Activated naive CD8-positive, alpha-beta T cell treated with anti-CD3 and anti-CD28 coated beads, Interleukin-2, amount 10 ng/mL, durations not matched to agents 7 days and 5 days (primary cell): Measurements from ENCODE around the gene CELF2. TPM values are rescaled to one million over a fixed set of nuclear protein-coding genes. Genes with fewer than 3 reads are reported as not detected.

ENCODE experiments used
- ATAC-seq: fragments of 150-1000 bp; cut with Tn5 transposase; one replicate; pipeline ENCODE4 v1.10.0; 2021; ENCODE audit warnings: low read depth, moderate library complexity
- POLR2A ChIA-PET: fragments of 350-600 bp; sonication (Branson Sonifier 250); formaldehyde crosslinking; loops from one replicate; lab custom pipeline; 2021; ENCODE audit warnings: antibody characterized with exemption; lab: Charles Lee
- DNase-seq: peaks from one replicate; pipeline ENCODE4 v3.0.0; 2021
- H3K27ac Mint-ChIP-seq: one replicate; pipeline ENCODE4 v1.8.0; 2022; ENCODE audit warnings: mild to moderate bottlenecking, mixed read lengths
- H3K27me3 Mint-ChIP-seq: one replicate; pipeline ENCODE4 v1.8.0; 2022; ENCODE audit warnings: mild to moderate bottlenecking, moderate library complexity, mixed read lengths
- H3K36me3 Mint-ChIP-seq: one replicate; pipeline ENCODE4 v1.8.0; 2021; ENCODE audit warnings: mild to moderate bottlenecking, mixed read lengths
- H3K4me1 Mint-ChIP-seq: one replicate; pipeline ENCODE4 v1.8.0; 2021; ENCODE audit warnings: mixed read lengths
- H3K4me3 Mint-ChIP-seq: one replicate; pipeline ENCODE4 v1.8.0; 2022; ENCODE audit warnings: mild to moderate bottlenecking, moderate library complexity, mixed read lengths
- H3K9me3 Mint-ChIP-seq: one replicate; pipeline ENCODE4 v1.8.0; 2021; ENCODE audit warnings: mixed read lengths
- total RNA-seq, 2 experiments: library from RNA; stranded (reverse); gene quantifications; one replicate each; pipeline ENCODE4 v1.2.3, GENCODE V29; 2021

Gene CELF2
- total RNA-seq, 2 experiments from 2014 or later, result 168 TPM

DNA sequence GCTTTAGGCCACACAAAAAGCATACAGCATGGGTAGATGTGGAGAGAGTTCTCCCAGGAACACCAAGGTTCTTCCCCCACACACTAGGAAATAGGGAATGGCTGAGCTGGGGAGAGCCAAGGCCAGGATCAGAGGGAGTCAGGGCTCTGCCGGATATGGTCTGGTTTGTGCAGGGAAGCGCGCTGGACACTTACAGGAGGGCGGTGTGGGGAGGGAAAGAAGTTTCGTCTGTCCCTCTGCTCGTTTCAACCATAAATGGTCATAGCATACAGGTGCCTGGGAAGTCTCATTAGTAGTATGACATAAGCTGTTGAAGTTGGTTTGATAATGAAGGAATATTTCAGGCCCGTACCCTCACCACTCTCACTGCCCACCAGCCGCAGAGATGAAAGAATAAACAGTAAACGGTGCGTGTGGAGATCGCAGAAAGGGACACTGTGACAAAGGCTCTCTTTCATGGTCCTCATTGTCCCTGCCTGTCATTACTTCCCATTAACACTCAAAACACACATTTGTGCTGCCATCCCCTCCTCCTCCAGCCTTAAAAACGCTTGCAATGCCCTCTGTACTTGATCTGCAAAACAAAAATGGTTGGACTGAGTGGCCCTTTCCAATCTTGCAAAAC, 207.2 kb downstream of the CELF2 start:
- Mint-ChIP-seq H3K27ac (peak overlapping the region; percentile 55), H3K36me3 (peaks cover 55% of the 10 kb centered on the region), H3K4me3 (no peak overlapping the region), H3K9me3 (no peaks in the 10 kb centered on the region), H3K4me1 (peaks cover 74% of the 10 kb centered on the region), H3K27me3 (no peaks in the 10 kb centered on the region)
- no peak for DNase-seq
- ATAC-seq, result no peak
- POLR2A ChIA-PET, result interaction anchor here (2.6 kb wide), 1 partner anchor 45 kb away, joined by 22 read pairs; no protein-coding TSS in a partner anchor

DNA sequence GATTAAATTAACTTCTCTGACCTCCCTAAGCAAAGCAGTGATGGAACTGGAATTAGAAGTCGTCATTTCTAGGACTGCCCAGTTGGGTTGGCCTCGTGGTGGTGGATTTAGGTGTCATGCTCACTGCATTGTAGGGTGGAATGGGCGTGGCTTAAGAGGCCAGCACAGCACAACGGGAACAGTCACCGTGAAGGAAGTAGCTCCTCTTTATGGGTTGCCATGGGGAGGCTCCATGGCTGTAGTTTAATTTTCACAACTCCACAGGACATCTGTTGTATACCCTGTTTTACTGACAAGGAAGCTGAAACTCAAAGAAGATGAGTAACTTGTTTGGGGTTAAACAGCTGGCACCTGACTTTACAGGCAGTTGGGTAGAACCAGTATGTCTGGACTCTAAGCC, 208.3 kb downstream of the CELF2 start:
- Mint-ChIP-seq H3K36me3 (peaks cover 52% of the 10 kb centered on the region), H3K4me1 (peaks cover 75% of the 10 kb centered on the region), H3K27ac (peak overlapping the region; percentile 84), H3K4me3 (peak overlapping the region; percentile 66), H3K9me3 (no peaks in the 10 kb centered on the region), H3K27me3 (no peaks in the 10 kb centered on the region)
- DNase-seq (no peak), ATAC-seq (peak; percentile 70)
- POLR2A ChIA-PET, result interaction anchor here (0.6 to 2.6 kb wide), 10 partner anchors 9 to 60 kb away, joined by 3 to 22 read pairs (median 5); no protein-coding TSS in a partner anchor

DNA sequence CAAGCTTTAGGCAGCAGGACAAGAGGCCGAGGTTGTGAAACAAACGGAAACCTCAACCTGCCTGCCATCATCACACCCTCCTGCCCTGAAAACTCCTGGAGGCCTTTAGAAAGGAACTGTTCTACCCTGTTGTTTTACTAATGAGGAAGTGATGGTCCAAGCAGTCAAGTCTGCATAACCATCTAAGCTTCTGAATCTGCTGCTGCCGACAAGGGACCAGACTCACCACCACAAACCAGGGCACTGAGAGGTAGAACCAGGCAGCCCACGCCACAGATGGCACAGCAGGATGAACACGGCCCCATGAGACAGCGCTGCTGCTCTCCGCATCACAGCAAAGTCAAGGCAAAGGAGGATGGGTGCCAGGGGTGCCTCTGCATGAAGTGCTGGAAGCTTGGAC, 209.4 kb downstream of the CELF2 start:
- Mint-ChIP-seq H3K9me3 (no peaks in the 10 kb centered on the region), H3K4me1 (peaks cover 75% of the 10 kb centered on the region), H3K27ac (peak overlapping the region; percentile 84), H3K27me3 (no peaks in the 10 kb centered on the region), H3K36me3 (peaks cover 53% of the 10 kb centered on the region), H3K4me3 (peak overlapping the region; percentile 66)
- ATAC-seq (peak; percentile 17), DNase-seq (no peak)
- POLR2A ChIA-PET, result interaction anchor here (0.7 to 2.6 kb wide), 13 partner anchors 9 to 1179 kb away, joined by 3 to 22 read pairs (median 4); no protein-coding TSS in a partner anchor

DNA sequence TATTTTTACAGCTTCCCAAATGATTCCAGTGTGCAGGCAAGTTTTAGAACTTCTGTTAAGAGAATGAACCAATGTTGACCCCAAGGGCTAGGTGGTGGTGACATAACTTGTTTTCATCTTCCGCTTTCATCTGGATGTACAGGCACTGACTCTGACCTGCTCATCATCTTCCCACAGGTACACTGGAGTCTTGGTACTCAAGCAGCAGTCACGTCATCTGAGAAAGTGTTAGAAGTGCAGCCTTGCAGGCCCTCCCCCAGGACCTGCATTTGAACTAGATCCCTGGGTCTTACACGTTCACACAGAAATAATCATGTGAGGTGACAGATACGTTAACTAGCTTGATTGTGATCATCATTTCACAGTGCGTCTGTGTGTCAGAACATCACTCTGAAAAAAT, 212.2 kb downstream of the CELF2 start:
- H3K36me3 Mint-ChIP-seq, result peaks cover 56% of the 10 kb centered on the region
- POLR2A ChIA-PET, result interaction anchor here (0.7 kb wide), 1 partner anchor 27 kb away, joined by 4 read pairs; no protein-coding TSS in a partner anchor
- no peaks in the 10 kb centered on the region for H3K27me3 Mint-ChIP-seq
- H3K4me1 Mint-ChIP-seq, result peaks cover 78% of the 10 kb centered on the region
- no peak overlapping the region for H3K4me3 Mint-ChIP-seq
- no peaks in the 10 kb centered on the region for H3K9me3 Mint-ChIP-seq
- no peak for ATAC-seq
- H3K27ac Mint-ChIP-seq, result peak overlapping the region; percentile 54
- no peak for DNase-seq

DNA sequence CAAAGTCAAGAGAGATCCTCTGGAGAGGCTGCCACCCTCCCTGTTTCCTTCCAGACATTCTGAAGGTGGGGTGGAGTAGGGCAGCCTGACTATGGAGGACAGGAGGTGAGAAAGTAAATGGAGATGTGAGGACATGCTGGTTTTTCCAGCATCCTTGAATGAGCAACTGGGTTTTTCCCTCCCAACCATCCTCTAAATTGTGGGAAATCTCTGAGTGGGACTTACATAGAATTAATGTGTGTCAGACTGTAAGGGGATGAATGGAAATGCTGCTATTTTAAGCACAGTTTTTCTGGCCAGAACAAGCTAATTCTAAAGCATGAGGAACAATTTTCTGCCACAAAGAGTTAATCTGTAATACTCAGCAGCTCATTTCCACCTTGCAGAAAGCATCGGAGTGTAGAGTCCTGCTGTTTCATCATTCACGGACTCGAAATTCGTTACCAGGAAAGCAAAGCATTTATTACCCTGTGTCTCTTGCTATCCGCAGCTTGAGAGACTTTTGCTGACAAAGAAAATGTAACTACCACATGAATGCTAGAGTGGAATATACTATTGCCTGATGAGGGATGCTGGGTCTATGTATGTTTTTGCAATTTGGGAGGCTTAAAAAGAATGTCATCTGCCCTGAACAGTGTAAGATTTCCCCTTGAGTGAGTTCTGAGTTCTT, 213.0 kb downstream of the CELF2 start:
- H3K36me3 Mint-ChIP-seq, result peaks cover 61% of the 10 kb centered on the region
- POLR2A ChIA-PET, result interaction anchor here (1.7 kb wide), 1 partner anchor 66 kb away, joined by 7 read pairs; no protein-coding TSS in a partner anchor
- H3K4me3 Mint-ChIP-seq, result no peak overlapping the region
- no peaks in the 10 kb centered on the region for H3K9me3 Mint-ChIP-seq
- ATAC-seq (no peak), DNase-seq (no peak)
- H3K27ac Mint-ChIP-seq, result peak overlapping the region; percentile 19
- no peaks in the 10 kb centered on the region for H3K27me3 Mint-ChIP-seq
- peaks cover 78% of the 10 kb centered on the region for H3K4me1 Mint-ChIP-seq

DNA sequence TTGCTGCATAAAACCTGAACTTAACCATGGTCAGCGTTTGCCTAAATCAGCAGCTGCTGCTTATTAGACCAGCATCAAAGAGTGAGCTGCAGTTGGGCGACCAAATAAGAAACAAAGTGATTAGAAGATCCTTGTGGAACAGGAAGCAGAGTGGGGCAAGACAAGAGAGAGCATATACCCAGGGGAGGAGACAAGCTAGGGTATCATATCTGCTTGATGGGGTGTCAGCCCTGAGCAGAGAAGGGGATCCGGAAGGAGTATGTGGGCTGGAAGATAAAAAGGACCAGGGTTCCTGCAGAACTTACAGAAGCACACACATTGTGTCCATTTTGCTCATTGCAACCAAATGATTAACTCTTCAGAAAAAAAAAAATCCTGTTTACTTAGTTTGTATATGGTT, 213.6 kb downstream of the CELF2 start:
- Mint-ChIP-seq H3K4me1 (peaks cover 79% of the 10 kb centered on the region), H3K27me3 (no peaks in the 10 kb centered on the region), H3K4me3 (peak overlapping the region; percentile 0), H3K36me3 (peaks cover 62% of the 10 kb centered on the region), H3K9me3 (no peaks in the 10 kb centered on the region), H3K27ac (peak overlapping the region; percentile 18)
- POLR2A ChIA-PET, result interaction anchor here (1.7 kb wide), 1 partner anchor 66 kb away, joined by 7 read pairs; no protein-coding TSS in a partner anchor
- DNase-seq (no peak), ATAC-seq (no peak)

DNA sequence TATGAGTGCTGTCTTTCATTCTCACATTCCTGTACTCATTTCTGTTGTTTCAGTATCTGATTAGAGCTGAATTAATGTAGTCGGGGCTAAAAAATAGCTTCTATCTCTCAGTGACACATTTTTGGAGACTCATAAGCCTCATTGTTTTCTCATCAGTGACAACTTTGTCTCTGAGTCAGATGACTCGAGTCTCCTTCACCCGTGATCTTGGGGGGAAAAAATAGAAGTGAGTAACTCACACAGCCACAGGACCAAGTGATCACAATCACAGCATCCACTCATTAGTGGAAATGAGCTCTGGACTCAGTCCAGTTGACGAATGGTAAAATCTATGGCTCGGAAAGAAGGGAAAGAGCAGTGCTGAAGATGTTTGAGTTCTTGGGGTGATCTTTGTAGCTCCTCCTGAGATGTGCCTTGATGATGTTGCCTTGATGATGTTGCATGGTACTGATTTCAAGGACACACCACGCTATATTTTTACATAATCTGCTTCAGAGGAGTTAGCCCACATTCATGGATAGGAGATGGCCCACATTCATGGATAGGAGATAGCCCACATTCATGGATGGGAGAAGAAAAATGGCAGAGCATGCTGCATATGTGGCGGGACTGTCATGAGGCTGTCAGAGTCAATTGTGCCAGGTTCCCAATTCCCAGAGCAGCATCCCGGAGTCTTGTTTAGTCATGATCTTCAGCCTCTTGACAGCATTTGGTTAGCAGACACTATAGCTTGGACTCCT, 214.7 kb downstream of the CELF2 start:
- Mint-ChIP-seq H3K36me3 (peaks cover 65% of the 10 kb centered on the region), H3K4me3 (no peak overlapping the region)
- POLR2A ChIA-PET, result no interaction called here

DNA sequence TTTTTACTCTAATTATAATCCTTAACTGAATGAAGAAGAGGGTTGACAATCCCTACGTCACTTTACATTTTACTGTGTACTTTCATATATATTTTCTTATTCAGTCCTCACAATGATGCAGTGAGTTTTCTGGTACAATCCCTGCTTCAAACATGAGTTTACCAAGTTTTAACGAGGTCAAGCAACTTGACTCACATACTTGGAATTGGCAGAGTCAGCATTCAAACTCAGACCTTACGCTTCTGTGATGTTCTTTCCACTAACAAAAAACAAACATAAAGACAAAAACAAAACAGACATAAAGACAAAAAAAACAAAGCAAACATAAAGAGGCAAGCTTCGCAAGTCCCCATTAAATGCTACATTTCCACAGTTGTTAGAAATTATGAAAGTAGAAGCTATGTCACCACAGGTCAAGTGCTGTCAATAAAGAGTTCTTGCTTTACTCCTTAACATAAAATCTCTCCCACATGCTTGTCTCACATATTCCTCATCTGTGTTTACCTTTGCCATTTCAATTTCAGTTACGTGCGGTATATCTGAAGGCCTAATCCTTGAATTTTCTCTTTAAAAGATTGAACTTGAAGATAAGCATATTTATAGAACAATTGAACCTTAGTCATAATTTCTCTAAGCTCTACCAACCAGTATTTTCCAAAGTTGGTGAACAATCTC, 217.3 kb downstream of the CELF2 start:
- ATAC-seq, result no peak
- DNase-seq, result no peak
- Mint-ChIP-seq H3K27ac (peak overlapping the region; percentile 67), H3K4me3 (peak overlapping the region; percentile 37), H3K4me1 (peaks cover 73% of the 10 kb centered on the region), H3K36me3 (peaks cover 55% of the 10 kb centered on the region), H3K27me3 (no peaks in the 10 kb centered on the region), H3K9me3 (no peaks in the 10 kb centered on the region)
- POLR2A ChIA-PET, result interaction anchor here (1.3 to 1.8 kb wide), 2 partner anchors 8 to 25 kb away, joined by 4 to 16 read pairs; no protein-coding TSS in a partner anchor

More for the DNA sequence above, 214.7 kb downstream of the CELF2 start:
- H3K4me1 Mint-ChIP-seq, result peaks cover 79% of the 10 kb centered on the region
- H3K27me3 Mint-ChIP-seq, result no peaks in the 10 kb centered on the region
- ATAC-seq (no peak), DNase-seq (no peak)
- H3K9me3 Mint-ChIP-seq, result no peaks in the 10 kb centered on the region
- H3K27ac Mint-ChIP-seq, result peak overlapping the region; percentile 65

DNA sequence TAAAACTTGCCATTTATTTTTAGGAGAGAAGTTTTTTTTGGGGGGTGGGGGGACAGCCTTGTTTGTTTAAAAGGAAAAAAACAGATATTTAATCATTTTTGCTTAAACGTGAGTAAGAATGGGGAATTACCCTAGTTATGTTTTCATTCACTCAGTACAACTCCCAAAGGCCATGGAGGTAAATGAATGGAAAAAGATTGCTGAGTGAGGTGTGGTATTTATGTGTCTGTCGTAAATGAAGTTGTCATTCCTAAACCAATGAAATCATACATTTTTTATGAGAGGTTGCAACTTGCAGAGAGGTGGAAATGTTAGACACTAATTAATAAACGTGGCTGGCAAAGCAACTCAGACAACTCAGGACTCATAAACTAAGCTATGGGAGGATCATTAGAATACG, 218.1 kb downstream of the CELF2 start:
- H3K27me3 Mint-ChIP-seq, result no peaks in the 10 kb centered on the region
- H3K9me3 Mint-ChIP-seq, result no peaks in the 10 kb centered on the region
- peak overlapping the region; percentile 56 for H3K4me3 Mint-ChIP-seq
- DNase-seq (no peak), ATAC-seq (peak; percentile 5)
- peak overlapping the region; percentile 84 for H3K27ac Mint-ChIP-seq
- peaks cover 59% of the 10 kb centered on the region for H3K36me3 Mint-ChIP-seq
- POLR2A ChIA-PET, result interaction anchor here (1.0 to 1.8 kb wide), 3 partner anchors 9 to 57 kb away, joined by 4 to 16 read pairs (median 6); no protein-coding TSS in a partner anchor
- peaks cover 74% of the 10 kb centered on the region for H3K4me1 Mint-ChIP-seq

DNA sequence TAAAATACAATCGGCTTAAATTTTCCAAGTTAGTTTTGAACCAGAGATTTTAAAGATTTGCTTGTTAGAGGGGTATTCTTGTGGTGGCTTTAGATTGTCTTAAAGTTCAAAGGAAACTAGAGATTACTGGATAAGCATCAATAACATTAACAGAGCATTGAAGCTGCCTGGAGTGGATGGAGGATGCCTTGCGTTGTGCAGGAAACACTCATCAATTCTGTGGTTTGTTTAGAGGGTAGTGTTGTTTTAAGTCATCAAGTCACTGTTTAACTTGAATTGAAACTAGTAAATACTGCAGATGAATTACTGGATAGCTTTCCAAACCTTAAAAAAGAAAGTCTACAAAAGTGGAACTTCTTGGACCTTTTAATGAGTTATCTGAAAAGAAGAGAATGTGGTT, 218.6 kb downstream of the CELF2 start:
- peak overlapping the region; percentile 84 for H3K27ac Mint-ChIP-seq
- peak; percentile 80 for ATAC-seq
- peaks cover 71% of the 10 kb centered on the region for H3K4me1 Mint-ChIP-seq
- H3K36me3 Mint-ChIP-seq, result peaks cover 55% of the 10 kb centered on the region
- H3K9me3 Mint-ChIP-seq, result no peaks in the 10 kb centered on the region
- H3K4me3 Mint-ChIP-seq, result peak overlapping the region; percentile 56
- H3K27me3 Mint-ChIP-seq, result no peaks in the 10 kb centered on the region
- POLR2A ChIA-PET, result interaction anchor here (0.9 to 1.8 kb wide), 5 partner anchors 10 to 90 kb away, joined by 3 to 16 read pairs (median 4); no protein-coding TSS in a partner anchor
- no peak for DNase-seq

DNA sequence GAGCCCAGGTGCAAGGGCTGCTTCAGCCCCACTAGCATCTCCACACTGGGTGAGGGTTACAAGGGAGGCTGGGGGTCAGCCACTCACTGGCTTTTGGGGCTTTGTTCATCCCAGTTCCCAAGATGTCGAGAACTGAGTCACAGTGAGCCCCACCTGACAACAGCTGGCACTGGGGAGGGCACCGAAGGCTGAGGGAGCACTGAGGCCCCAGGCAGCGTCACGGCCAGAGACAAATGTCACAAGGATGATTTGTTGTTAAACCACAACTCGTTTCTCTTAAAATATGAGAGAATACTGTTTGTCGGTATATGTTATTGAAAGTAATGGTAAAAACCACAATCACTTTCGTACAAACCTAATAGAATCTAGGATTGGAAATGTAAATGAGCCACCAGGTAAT, 219.9 kb downstream of the CELF2 start:
- Mint-ChIP-seq H3K27ac (peak overlapping the region; percentile 84), H3K27me3 (no peaks in the 10 kb centered on the region), H3K4me1 (peaks cover 75% of the 10 kb centered on the region), H3K9me3 (no peaks in the 10 kb centered on the region), H3K36me3 (peaks cover 52% of the 10 kb centered on the region), H3K4me3 (no peak overlapping the region)
- no peak for ATAC-seq
- POLR2A ChIA-PET, result interaction anchor here (1.2 to 1.4 kb wide), 2 partner anchors 12 to 91 kb away, joined by 3 read pairs; no protein-coding TSS in a partner anchor
- no peak for DNase-seq

DNA sequence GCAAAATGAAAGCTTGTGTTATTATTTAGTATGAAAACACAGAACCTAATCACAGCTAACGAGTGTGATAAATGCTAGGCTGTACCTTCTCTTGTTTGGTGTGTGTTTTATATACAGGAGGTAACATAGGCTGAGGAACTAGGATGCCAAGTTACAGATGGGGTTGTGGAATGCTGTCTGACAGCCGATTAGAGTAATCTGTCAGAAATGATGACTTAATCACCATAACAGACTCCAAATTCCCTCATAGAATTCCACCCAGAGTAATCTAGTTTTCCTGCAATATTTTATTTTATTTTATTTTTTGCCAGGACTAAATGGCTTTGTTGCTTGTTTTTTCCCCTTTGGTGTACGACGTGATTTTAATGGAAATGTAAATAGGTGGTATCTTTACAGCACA, 221.2 kb downstream of the CELF2 start:
- ATAC-seq (no peak), DNase-seq (no peak)
- Mint-ChIP-seq H3K27ac (no peak overlapping the region), H3K36me3 (peaks cover 49% of the 10 kb centered on the region), H3K9me3 (no peaks in the 10 kb centered on the region), H3K4me1 (peaks cover 72% of the 10 kb centered on the region), H3K4me3 (no peak overlapping the region), H3K27me3 (no peaks in the 10 kb centered on the region)
- POLR2A ChIA-PET, result interaction anchor here (1.3 kb wide), 1 partner anchor 67 kb away, joined by 3 read pairs; no protein-coding TSS in a partner anchor
